NB4 (cell line): ENCODE results near the gene STARD3NL.

Source experiments
- CTCF ChIP-seq: IDR thresholded peaks from one replicate; pipeline ENCODE4 v1.5.1; 2012; ENCODE audit warnings: low read depth, low read length
- POLR2A ChIP-seq: IDR thresholded peaks from 2 replicates; pipeline ENCODE4 v1.6.1; 2011; ENCODE audit warnings: mild to moderate bottlenecking; ENCODE audit not compliant: insufficient read length; ENCODE audit errors: extremely low read depth

GRCh38 chr7:38189231-38189938 lies 11.3 kb downstream of the STARD3NL start:
- TF ChIP-seq POLR2A, result no peak
- TF ChIP-seq CTCF, result no peak
